ENCODE data around the gene ZNF710. TPM values are rescaled to one million over a fixed set of nuclear protein-coding genes. Genes with fewer than 3 reads are reported as not detected.
A peak's percentile ranks its signal among the peaks of the same experiment; 100 is the strongest.

ZNF710 gene
- total RNA-seq, 1 donor from 2014 or later: 47.9 TPM

GRCh38 chr15:89998923-89999675 lies 2.0 kb upstream of the ZNF710 start:
- no peaks in the 10 kb centered on the region for H3K27me3 ChIP-seq
- H3K36me3 ChIP-seq: no peaks in the 10 kb centered on the region
- intact Hi-C loops (cut with DNase I): no loop called here
- H3K27ac ChIP-seq: peak overlapping the region; percentile 89
- ATAC-seq (peak; percentile 63), DNase-seq (peak; percentile 62)
- TF ChIP-seq, protein P1, sequence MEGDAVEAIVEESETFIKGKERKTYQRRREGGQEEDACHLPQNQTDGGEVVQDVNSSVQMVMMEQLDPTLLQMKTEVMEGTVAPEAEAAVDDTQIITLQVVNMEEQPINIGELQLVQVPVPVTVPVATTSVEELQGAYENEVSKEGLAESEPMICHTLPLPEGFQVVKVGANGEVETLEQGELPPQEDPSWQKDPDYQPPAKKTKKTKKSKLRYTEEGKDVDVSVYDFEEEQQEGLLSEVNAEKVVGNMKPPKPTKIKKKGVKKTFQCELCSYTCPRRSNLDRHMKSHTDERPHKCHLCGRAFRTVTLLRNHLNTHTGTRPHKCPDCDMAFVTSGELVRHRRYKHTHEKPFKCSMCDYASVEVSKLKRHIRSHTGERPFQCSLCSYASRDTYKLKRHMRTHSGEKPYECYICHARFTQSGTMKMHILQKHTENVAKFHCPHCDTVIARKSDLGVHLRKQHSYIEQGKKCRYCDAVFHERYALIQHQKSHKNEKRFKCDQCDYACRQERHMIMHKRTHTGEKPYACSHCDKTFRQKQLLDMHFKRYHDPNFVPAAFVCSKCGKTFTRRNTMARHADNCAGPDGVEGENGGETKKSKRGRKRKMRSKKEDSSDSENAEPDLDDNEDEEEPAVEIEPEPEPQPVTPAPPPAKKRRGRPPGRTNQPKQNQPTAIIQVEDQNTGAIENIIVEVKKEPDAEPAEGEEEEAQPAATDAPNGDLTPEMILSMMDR (IDR thresholded peaks at IDR 0.05): no peak
- no peaks in the 10 kb centered on the region for H3K9me3 ChIP-seq
- peaks cover 22% of the 10 kb centered on the region for H3K4me1 ChIP-seq
- peak overlapping the region; percentile 67 for H3K4me3 ChIP-seq

DNA sequence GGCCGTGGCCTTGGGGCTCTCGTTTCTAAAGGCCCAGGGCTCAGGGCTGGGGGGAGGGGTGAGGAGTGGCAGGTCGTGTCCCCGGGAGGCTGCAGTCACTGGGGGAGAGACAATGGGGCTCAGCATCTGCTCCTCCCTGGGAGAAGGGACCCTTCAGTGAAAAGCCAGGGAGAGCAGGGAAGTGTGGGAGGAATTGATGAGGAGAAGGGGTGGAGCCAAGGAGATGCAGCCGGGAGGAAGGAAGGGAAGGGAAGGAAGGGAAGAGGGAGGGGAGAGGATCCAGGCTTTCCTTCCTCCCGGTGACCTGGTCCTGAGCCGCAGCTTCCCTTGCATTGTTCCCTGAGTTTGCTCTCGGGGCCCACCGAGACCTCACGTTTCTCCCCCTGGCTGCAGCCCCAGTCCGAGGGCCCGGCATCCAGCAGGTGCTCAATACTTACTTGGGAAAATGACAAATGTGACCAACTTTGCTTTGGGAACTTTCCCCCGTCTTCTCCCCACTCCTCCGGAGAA lies 1.4 kb upstream of the ZNF710 start:
- Histone ChIP-seq H3K4me1 (peaks cover 27% of the 10 kb centered on the region), H3K27me3 (no peaks in the 10 kb centered on the region), H3K9me3 (no peaks in the 10 kb centered on the region), H3K27ac (peak overlapping the region; percentile 89), H3K36me3 (no peaks in the 10 kb centered on the region), H3K4me3 (peak overlapping the region; percentile 67)
- intact Hi-C loops (cut with DNase I): no loop called here
- TF ChIP-seq, protein P1 (IDR thresholded peaks at IDR 0.05): no peak
- ATAC-seq: peak; percentile 40
- DNase-seq: peak; percentile 77

DNA sequence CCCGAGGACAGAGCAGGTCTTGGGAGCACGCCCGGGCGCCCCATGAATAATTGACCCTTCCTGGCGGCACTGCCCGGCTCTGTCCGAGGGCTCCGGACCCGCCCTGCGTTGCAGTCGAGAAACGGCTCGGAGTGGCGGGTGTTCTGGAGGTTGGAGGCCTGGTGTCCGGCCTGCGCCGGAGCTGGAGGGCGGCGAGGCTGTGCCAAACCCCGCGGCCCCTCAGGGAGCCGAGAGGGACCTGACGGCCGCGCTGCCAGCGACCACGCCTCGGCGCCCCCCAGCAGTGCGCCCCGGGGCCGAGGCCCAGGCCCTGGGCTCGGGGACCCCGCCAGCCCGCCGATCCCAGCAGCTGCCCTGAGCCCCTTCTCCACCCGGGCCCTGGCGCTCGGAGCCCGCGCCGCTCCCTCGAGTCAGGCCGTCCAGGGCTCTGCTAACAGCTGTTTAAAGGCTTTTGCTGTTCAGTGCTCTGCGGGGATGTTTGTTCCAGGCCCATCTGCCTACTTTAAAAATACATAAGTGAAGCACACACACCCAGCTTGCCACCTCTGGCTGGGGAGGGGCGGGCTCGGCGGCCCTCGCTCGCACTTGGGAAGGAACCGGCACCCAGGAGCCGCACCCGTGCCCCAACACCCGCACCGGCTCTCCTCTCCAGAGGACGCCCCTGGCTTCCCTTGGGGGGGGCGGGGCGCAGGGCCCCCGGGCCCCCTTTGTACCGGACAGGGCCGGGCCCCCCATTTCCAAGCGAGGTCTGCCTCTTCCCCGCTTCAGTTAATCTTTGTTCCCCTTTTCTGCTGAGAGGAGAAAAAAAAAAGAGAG lies 730 bp upstream of the ZNF710 start:
- Histone ChIP-seq H3K27ac (peak overlapping the region; percentile 89), H3K27me3 (no peaks in the 10 kb centered on the region), H3K4me3 (peak overlapping the region; percentile 67), H3K9me3 (no peaks in the 10 kb centered on the region), H3K36me3 (no peaks in the 10 kb centered on the region), H3K4me1 (peaks cover 33% of the 10 kb centered on the region)
- intact Hi-C loops (cut with DNase I): no loop called here
- TF ChIP-seq, protein P1 (IDR thresholded peaks at IDR 0.05): no peak
- DNase-seq (peak; percentile 81), ATAC-seq (peak; percentile 8)

- peak; percentile 51 for ATAC-seq
Observed at GRCh38 chr15:90001683-90002427, 731 bp downstream of the ZNF710 start.

DNA sequence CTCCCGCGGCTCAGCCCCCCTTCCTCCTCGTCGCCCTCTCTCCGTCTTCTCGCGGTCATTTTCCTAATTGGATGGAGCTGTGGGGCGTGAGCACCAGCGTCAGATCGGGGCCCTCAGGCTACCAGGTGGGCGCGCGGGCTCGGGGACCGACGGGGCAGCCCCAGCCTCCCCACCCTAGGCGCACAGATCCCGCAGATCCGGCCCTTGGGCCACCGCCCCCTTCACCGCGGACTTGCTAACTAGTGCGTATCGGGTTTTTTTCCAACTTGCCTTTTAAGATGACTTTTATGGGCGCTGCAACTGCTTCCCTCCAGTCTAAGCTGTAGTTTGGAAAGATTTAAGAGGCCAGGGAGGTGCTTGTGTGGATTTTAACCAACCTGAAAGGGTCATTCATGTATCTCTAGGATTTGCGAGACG lies 1.3 kb downstream of the ZNF710 start:
- DNase-seq: peak; percentile 78
- Histone ChIP-seq H3K9me3 (no peaks in the 10 kb centered on the region), H3K27ac (peak overlapping the region; percentile 91), H3K4me1 (peaks cover 46% of the 10 kb centered on the region), H3K27me3 (no peaks in the 10 kb centered on the region), H3K4me3 (peak overlapping the region; percentile 76), H3K36me3 (no peaks in the 10 kb centered on the region)
- TF ChIP-seq, protein P1 (IDR thresholded peaks at IDR 0.05): no peak
- ATAC-seq: peak; percentile 25
- intact Hi-C loops (cut with DNase I): no loop called here

More at GRCh38 chr15:90001683-90002427, 731 bp downstream of the ZNF710 start:
- intact Hi-C loops (cut with DNase I): no loop called here
- Histone ChIP-seq H3K9me3 (no peaks in the 10 kb centered on the region), H3K27me3 (no peaks in the 10 kb centered on the region), H3K36me3 (no peaks in the 10 kb centered on the region), H3K27ac (peak overlapping the region; percentile 91), H3K4me1 (peaks cover 46% of the 10 kb centered on the region), H3K4me3 (peak overlapping the region; percentile 76)
- TF ChIP-seq, protein P1 (IDR thresholded peaks at IDR 0.05): no peak
- peak; percentile 88 for DNase-seq
